Measurements from ENCODE around the gene QSOX2.

The QSOX2 gene

DNA sequence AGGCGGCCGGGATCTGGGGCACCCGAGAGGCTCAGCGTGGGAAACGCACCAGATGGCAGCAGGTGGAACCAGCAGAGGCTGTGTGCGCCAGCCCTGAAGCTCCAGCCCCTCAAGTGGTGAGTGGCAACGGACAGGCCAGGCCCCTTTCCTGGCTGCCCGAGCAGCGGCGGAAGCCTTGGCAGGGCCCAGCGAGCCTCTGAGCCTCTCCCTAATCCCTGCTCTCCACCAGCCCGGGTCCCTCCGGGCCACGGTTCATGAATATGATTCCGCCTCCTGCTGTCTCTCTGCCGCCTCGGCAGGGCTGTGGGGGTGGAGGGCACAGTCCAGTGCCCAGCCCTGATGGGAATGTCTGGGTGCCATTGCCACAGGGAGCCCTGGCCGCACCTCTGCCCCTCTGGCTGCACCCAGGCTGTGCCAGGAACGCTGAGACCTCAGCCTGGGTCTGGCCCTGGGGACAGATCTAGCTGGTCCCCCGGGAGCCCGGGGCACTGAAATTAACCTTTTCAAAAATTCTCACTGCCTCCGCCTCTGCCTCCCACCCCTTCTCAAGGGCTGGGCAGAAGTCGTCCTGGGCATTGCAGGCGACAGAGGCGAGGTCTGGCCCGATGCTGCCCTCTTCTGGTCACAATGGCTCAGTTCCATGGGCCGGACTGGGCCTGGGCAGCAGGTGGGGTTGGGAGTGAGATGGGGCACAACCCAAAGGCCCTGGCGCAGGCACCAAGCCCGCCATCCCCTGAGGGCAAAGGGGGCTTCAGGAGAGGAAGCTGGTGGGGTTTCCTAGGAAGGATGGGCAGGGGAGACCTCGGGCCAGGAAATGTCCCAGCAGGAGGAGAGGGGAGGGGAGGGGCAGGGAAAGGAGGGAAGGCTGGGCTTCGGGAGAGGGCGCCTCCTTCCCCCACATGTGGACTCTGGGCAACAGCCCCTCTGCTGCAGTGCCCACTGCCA lies 38.0 kb upstream of the QSOX2 start (continued):
- TF ChIP-seq, protein P1, sequence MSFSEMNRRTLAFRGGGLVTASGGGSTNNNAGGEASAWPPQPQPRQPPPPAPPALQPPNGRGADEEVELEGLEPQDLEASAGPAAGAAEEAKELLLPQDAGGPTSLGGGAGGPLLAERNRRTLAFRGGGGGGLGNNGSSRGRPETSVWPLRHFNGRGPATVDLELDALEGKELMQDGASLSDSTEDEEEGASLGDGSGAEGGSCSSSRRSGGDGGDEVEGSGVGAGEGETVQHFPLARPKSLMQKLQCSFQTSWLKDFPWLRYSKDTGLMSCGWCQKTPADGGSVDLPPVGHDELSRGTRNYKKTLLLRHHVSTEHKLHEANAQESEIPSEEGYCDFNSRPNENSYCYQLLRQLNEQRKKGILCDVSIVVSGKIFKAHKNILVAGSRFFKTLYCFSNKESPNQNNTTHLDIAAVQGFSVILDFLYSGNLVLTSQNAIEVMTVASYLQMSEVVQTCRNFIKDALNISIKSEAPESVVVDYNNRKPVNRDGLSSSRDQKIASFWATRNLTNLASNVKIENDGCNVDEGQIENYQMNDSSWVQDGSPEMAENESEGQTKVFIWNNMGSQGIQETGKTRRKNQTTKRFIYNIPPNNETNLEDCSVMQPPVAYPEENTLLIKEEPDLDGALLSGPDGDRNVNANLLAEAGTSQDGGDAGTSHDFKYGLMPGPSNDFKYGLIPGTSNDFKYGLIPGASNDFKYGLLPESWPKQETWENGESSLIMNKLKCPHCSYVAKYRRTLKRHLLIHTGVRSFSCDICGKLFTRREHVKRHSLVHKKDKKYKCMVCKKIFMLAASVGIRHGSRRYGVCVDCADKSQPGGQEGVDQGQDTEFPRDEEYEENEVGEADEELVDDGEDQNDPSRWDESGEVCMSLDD (tag by site-specific recombination; IDR thresholded peaks at IDR 0.05), result no peak
- TF ChIP-seq, protein P2, sequence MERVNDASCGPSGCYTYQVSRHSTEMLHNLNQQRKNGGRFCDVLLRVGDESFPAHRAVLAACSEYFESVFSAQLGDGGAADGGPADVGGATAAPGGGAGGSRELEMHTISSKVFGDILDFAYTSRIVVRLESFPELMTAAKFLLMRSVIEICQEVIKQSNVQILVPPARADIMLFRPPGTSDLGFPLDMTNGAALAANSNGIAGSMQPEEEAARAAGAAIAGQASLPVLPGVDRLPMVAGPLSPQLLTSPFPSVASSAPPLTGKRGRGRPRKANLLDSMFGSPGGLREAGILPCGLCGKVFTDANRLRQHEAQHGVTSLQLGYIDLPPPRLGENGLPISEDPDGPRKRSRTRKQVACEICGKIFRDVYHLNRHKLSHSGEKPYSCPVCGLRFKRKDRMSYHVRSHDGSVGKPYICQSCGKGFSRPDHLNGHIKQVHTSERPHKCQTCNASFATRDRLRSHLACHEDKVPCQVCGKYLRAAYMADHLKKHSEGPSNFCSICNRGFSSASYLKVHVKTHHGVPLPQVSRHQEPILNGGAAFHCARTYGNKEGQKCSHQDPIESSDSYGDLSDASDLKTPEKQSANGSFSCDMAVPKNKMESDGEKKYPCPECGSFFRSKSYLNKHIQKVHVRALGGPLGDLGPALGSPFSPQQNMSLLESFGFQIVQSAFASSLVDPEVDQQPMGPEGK (tag by site-specific recombination; IDR thresholded peaks at IDR 0.05), result peak; percentile 58
- no peak for TF ChIP-seq ZNF596 (tag by site-specific recombination; IDR thresholded peaks at IDR 0.05)
- TF ChIP-seq, protein P3, sequence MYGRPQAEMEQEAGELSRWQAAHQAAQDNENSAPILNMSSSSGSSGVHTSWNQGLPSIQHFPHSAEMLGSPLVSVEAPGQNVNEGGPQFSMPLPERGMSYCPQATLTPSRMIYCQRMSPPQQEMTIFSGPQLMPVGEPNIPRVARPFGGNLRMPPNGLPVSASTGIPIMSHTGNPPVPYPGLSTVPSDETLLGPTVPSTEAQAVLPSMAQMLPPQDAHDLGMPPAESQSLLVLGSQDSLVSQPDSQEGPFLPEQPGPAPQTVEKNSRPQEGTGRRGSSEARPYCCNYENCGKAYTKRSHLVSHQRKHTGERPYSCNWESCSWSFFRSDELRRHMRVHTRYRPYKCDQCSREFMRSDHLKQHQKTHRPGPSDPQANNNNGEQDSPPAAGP (tag by site-specific recombination; IDR thresholded peaks at IDR 0.05), result peak; percentile 63; the same call in 1 of the 2 replicates
- peak; percentile 44 for TF ChIP-seq GLIS1 (tag by site-specific recombination; IDR thresholded peaks at IDR 0.05)
- no peak for TF ChIP-seq ZNF76 (tag by site-specific recombination; IDR thresholded peaks at IDR 0.05; ENCODE audit: borderline replicate concordance, low read depth)
- TF ChIP-seq ZNF23 (tag by site-specific recombination; IDR thresholded peaks at IDR 0.05; ENCODE audit: borderline replicate concordance), result no peak
- 0 out of 2 replicates have a peak, but pooled peaks have one; percentile 23 for TF ChIP-seq SP3 (tag by site-specific recombination; IDR thresholded peaks at IDR 0.05)
- no peak for TF ChIP-seq ZNF837 (tag by site-specific recombination; IDR thresholded peaks at IDR 0.05)
- TF ChIP-seq, protein P4, sequence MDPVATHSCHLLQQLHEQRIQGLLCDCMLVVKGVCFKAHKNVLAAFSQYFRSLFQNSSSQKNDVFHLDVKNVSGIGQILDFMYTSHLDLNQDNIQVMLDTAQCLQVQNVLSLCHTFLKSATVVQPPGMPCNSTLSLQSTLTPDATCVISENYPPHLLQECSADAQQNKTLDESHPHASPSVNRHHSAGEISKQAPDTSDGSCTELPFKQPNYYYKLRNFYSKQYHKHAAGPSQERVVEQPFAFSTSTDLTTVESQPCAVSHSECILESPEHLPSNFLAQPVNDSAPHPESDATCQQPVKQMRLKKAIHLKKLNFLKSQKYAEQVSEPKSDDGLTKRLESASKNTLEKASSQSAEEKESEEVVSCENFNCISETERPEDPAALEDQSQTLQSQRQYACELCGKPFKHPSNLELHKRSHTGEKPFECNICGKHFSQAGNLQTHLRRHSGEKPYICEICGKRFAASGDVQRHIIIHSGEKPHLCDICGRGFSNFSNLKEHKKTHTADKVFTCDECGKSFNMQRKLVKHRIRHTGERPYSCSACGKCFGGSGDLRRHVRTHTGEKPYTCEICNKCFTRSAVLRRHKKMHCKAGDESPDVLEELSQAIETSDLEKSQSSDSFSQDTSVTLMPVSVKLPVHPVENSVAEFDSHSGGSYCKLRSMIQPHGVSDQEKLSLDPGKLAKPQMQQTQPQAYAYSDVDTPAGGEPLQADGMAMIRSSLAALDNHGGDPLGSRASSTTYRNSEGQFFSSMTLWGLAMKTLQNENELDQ (tag by site-specific recombination; IDR thresholded peaks at IDR 0.05; ENCODE audit: low read depth), result no peak
- TF ChIP-seq ZBTB8A (tag by site-specific recombination; IDR thresholded peaks at IDR 0.05), result peak; percentile 34; the same call in 1 of the 2 replicates
- TF ChIP-seq KLF9 (tag by site-specific recombination; IDR thresholded peaks at IDR 0.05; ENCODE audit: low read depth), result 0 out of 2 replicates have a peak, but pooled peaks have one; percentile 22
- no peak for TF ChIP-seq ZFP3 (tag by site-specific recombination; IDR thresholded peaks at IDR 0.05; ENCODE audit: low read depth)
- TF ChIP-seq ZFHX2 (tag by site-specific recombination; conservative IDR thresholded peaks at IDR 0.05), result peak; percentile 95
- peak; percentile 72 for TF ChIP-seq SCRT1 (tag by site-specific recombination; IDR thresholded peaks at IDR 0.05; ENCODE audit: borderline replicate concordance)
- TF ChIP-seq ZNF529 (tag by site-specific recombination; IDR thresholded peaks at IDR 0.05; ENCODE audit: insufficient replicate concordance), result no peak
- TF ChIP-seq, protein P5, sequence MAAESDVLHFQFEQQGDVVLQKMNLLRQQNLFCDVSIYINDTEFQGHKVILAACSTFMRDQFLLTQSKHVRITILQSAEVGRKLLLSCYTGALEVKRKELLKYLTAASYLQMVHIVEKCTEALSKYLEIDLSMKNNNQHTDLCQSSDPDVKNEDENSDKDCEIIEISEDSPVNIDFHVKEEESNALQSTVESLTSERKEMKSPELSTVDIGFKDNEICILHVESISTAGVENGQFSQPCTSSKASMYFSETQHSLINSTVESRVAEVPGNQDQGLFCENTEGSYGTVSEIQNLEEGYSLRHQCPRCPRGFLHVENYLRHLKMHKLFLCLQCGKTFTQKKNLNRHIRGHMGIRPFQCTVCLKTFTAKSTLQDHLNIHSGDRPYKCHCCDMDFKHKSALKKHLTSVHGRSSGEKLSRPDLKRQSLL (tag by site-specific recombination; IDR thresholded peaks at IDR 0.05), result no peak
- peak; percentile 82 for TF ChIP-seq SCRT2 (tag by site-specific recombination; IDR thresholded peaks at IDR 0.05)
- TF ChIP-seq ZNF621 (tag by site-specific recombination; IDR thresholded peaks at IDR 0.05), result no peak
- peak; percentile 33; the same call in 1 of the 2 replicates for TF ChIP-seq ZEB2 (tag by site-specific recombination; IDR thresholded peaks at IDR 0.05)
- TF ChIP-seq ZNF391 (tag by site-specific recombination; IDR thresholded peaks at IDR 0.05; ENCODE audit: borderline replicate concordance, low read depth), result peak; percentile 26; the same call in 1 of the 2 replicates
- no peak for TF ChIP-seq ZNF707 (tag by site-specific recombination; IDR thresholded peaks at IDR 0.05)
- TF ChIP-seq, protein P6, sequence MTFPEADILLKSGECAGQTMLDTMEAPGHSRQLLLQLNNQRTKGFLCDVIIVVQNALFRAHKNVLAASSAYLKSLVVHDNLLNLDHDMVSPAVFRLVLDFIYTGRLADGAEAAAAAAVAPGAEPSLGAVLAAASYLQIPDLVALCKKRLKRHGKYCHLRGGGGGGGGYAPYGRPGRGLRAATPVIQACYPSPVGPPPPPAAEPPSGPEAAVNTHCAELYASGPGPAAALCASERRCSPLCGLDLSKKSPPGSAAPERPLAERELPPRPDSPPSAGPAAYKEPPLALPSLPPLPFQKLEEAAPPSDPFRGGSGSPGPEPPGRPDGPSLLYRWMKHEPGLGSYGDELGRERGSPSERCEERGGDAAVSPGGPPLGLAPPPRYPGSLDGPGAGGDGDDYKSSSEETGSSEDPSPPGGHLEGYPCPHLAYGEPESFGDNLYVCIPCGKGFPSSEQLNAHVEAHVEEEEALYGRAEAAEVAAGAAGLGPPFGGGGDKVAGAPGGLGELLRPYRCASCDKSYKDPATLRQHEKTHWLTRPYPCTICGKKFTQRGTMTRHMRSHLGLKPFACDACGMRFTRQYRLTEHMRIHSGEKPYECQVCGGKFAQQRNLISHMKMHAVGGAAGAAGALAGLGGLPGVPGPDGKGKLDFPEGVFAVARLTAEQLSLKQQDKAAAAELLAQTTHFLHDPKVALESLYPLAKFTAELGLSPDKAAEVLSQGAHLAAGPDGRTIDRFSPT (tag by site-specific recombination; IDR thresholded peaks at IDR 0.05), result peak; percentile 65
- no peak for TF ChIP-seq ZNF10 (tag by site-specific recombination; IDR thresholded peaks at IDR 0.05)
- no peak for TF ChIP-seq ZNF433 (tag by site-specific recombination; IDR thresholded peaks at IDR 0.05; ENCODE audit: low read depth)
- TF ChIP-seq ZNF311 (tag by site-specific recombination; IDR thresholded peaks at IDR 0.05; ENCODE audit: borderline replicate concordance), result no peak
- TF ChIP-seq ZFP37 (tag by site-specific recombination; IDR thresholded peaks at IDR 0.05), result no peak

All from HEK293 (cell line).